ENCODE results near the gene ZFP57. TPM values are rescaled to one million over a fixed set of nuclear protein-coding genes. Genes with fewer than 3 reads are reported as not detected.

ZFP57 gene
- total RNA-seq = not detected
- polyA plus RNA-seq (ENCODE audit: insufficient read depth in 1 of 8, insufficient read length in 8 of 8, low replicate concordance in 1 of 8) = 1 to 10 TPM in 1 of 8 donors, under 1 TPM in 1, not detected in 6; 0.08 to 1.1 TPM
- long read RNA-seq, donor 1 = 0 reads
- long read RNA-seq, donor 2 = 0 reads
- long read RNA-seq, donor 3 = 0 reads
- long read RNA-seq, donor 4 = 0 reads
- long read RNA-seq, donor 5 = 0 reads
- long read RNA-seq, donor 6 = 0 reads
- long read RNA-seq, donor 7 = 0 reads
- long read RNA-seq, donor 8 = 0 reads
- long read RNA-seq, donor 9 = 0 reads
- long read RNA-seq, donor 10 = 0 reads
- long read RNA-seq, donor 11 = 0 reads

DNA sequence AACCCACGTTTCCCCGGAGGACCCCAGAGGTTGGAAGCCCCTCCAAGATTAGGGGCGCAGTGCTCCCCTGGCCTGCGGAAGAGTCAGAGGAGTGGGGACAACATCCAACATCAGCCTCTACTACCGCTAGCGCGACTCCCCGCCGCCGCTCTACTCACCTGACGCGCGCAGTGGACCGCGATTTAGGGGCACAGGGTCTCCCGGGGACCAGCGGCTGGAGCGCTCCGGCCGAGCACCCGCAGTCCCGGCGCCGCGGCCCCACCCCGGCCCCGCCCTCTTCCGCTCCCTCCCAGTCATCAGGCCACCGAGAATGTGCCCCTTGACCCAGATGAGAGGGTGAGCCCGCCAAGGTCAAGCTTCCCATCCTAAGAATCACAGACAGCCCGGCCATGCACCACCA is at the start of gene ZFP57:
ZFP57 (minus strand) TSS at position 249 of the 400 bp plus-strand sequence. CDS start 4,149 bp downstream, outside the sequence.
- H3K27ac ChIP-seq (ENCODE audit: low read length) = no peak within 1 kb of the TSS
- no peaks in the 10 kb centered on the region for H3K4me1 ChIP-seq (ENCODE audit: control insufficient read depth, insufficient read depth, low read length)
- H3K36me3 ChIP-seq (ENCODE audit: control insufficient read depth, insufficient read depth, low read length) = no peaks in the 10 kb centered on the region
- 58% methylated on average over 22 of the region's 31 CpGs for WGBS (ENCODE audit: insufficient coverage)
- H3K9me3 ChIP-seq (replicated peaks; ENCODE audit: control insufficient read depth, low read depth, low read length) = no peaks in the 10 kb centered on the region
- no peak for DNase-seq
- no peak within 1 kb of the TSS for H3K4me3 ChIP-seq (ENCODE audit: low read length)
- peaks cover 11% of the 10 kb centered on the region for H3K27me3 ChIP-seq (ENCODE audit: control insufficient read depth, insufficient read depth, low read length)

DNA sequence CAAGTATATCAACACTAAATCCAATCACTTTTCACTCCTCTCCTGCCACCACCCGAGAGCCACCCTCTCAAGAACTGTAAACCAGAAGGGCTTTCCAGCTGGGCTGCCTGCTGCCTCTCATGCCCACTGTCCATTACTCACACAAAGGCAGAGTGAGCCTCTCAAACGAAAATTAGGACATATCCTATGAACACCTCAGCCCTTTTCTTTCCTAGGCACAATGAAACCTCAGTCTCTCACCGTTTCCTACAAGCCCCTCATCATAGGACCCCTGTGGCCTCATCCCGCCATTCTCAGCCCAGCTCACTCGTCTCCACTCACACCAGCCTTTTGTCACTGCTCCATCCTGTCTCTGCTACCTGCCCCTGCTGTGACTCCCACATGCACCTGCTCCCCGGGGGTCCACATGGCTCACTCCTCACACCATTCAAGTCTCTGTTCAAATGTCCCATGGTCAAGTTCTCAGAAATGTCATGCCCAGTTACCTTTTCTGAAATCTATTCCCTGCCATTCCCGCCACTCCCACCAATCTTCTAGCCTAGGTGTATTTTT is 49.7 kb upstream of the ZFP57 start:
- Histone ChIP-seq H3K36me3 (ENCODE audit: control insufficient read depth, insufficient read depth, low read length) (no peaks in the 10 kb centered on the region), H3K9me3 (replicated peaks; ENCODE audit: control insufficient read depth, low read depth, low read length) (no peaks in the 10 kb centered on the region), H3K4me3 (ENCODE audit: low read length) (no peak overlapping the region), H3K27me3 (ENCODE audit: control insufficient read depth, insufficient read depth, low read length) (peaks cover 7% of the 10 kb centered on the region), H3K4me1 (ENCODE audit: control insufficient read depth, insufficient read depth, low read length) (no peaks in the 10 kb centered on the region), H3K27ac (ENCODE audit: low read length) (no peak overlapping the region)
- DNase-seq = no peak
- 37% methylated on average over 6 of the region's 7 CpGs for WGBS (ENCODE audit: insufficient coverage)

DNA sequence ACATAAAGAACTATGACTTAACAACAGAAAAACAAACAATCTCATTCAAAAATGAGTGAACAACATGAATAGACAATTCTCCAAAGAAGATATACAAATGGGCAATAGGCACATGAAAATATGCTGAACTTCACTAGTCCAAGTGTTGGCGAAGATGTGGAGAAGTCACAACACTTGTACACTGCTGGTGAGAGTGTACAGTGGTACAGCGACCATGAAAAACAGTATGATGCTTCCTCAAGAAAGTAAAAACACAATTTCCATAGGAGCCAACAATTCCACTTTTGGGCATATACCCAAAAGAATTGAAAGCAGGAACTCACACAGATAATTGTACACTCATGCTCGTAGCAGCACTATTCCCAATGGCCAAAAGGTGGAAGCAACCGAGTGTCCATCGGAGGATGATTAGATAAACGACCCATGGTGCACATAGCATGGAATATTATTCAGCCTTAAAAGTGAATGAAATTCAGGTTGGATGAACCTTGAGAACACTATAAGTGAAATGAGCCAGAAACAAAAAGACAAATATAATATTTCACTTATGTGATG is 48.9 kb upstream of the ZFP57 start:
- no peak overlapping the region for H3K4me3 ChIP-seq (ENCODE audit: low read length)
- H3K27me3 ChIP-seq (ENCODE audit: control insufficient read depth, insufficient read depth, low read length) = peaks cover 15% of the 10 kb centered on the region
- no peaks in the 10 kb centered on the region for H3K9me3 ChIP-seq (replicated peaks; ENCODE audit: control insufficient read depth, low read depth, low read length)
- DNase-seq = no peak
- no CpG with 5 or more reads among the region's 6 CpGs for WGBS (ENCODE audit: insufficient coverage)
- H3K4me1 ChIP-seq (ENCODE audit: control insufficient read depth, insufficient read depth, low read length) = peaks cover 3% of the 10 kb centered on the region
- no peak overlapping the region for H3K27ac ChIP-seq (ENCODE audit: low read length)
- no peaks in the 10 kb centered on the region for H3K36me3 ChIP-seq (ENCODE audit: control insufficient read depth, insufficient read depth, low read length)

DNA sequence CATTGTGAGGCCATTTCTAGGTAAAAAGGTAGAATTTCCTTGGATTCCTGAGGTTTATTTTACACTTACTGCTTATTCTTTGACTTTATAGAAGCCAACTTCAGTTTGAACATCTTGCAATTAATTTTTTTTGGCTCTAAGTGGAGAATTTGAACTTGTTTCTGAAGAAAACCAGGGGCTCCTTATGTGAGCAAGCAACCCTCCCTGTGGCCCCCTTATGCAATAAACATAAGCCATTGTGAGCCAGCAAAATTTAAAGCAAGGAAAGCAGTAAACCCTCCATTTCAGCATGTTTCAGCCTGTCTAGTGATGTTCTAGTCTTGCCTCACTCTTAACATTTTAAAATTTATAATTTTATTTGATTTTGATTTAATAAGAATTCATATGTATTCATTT is 47.9 kb upstream of the ZFP57 start:
- peaks cover 23% of the 10 kb centered on the region for H3K27me3 ChIP-seq (ENCODE audit: control insufficient read depth, insufficient read depth, low read length)
- no peaks in the 10 kb centered on the region for H3K36me3 ChIP-seq (ENCODE audit: control insufficient read depth, insufficient read depth, low read length)
- H3K9me3 ChIP-seq (replicated peaks; ENCODE audit: control insufficient read depth, low read depth, low read length) = no peaks in the 10 kb centered on the region
- H3K4me1 ChIP-seq (ENCODE audit: control insufficient read depth, insufficient read depth, low read length) = peaks cover 8% of the 10 kb centered on the region
- no peak overlapping the region for H3K27ac ChIP-seq (ENCODE audit: low read length)
- no peak overlapping the region for H3K4me3 ChIP-seq (ENCODE audit: low read length)
- DNase-seq = no peak

DNA sequence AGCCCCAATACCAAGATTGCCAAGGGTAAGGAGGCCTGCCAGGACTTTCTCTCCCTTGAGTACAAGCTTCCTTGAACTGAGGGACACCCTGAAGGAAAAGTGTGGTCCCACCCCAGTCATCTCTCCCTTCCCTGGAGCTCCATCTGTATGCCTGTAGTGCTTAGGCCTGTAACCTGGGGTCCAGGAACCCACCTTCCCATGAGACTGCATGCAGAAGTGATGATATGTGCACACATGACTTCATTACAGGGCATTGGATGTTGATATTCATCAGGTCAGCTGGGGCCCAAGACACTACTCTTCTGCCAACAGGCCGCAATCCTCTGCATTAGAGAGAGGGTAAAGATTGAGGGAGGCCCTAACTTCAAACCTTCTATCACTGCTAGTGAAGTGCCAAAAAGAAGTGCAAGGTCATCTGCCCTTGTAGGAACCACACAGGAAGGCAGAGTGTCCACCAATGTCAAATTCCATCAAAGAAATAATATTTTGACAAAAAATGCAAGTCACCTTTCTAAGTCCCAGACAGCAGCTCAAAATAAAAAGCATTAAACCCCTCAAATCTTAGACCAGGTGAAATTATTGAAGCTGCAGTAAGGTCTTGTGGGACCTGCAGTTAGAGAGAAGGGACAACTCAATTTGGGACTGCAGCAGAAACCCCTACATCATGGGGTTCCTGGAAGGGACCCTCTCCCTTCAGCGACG is 47.4 kb upstream of the ZFP57 start:
- Histone ChIP-seq H3K36me3 (ENCODE audit: control insufficient read depth, insufficient read depth, low read length) (no peaks in the 10 kb centered on the region), H3K4me3 (ENCODE audit: low read length) (no peak overlapping the region), H3K9me3 (replicated peaks; ENCODE audit: control insufficient read depth, low read depth, low read length) (no peaks in the 10 kb centered on the region), H3K4me1 (ENCODE audit: control insufficient read depth, insufficient read depth, low read length) (peaks cover 13% of the 10 kb centered on the region), H3K27ac (ENCODE audit: low read length) (no peak overlapping the region), H3K27me3 (ENCODE audit: control insufficient read depth, insufficient read depth, low read length) (peaks cover 27% of the 10 kb centered on the region)
- no peak for DNase-seq
- WGBS (ENCODE audit: insufficient coverage) = no CpG with 5 or more reads among the region's 3 CpGs

DNA sequence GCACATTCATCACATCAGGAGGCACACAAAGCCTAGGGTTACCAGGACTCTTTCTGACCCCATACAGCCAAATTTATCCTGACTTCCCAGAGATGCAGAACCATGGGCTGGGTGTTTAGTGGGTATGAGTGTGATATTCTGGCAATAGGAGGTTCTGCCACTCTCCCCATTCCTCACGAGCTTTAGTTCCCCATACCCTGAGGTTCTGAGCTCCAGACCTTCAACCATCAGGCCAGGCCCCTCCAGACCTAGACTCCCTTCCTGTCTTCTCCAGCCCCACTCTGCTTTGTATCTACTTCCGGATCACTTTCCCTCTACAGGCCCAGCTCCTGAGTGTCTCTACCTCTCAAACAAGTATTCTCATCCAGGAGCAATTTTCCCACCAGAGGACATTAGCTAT is 46.7 kb upstream of the ZFP57 start:
- H3K36me3 ChIP-seq (ENCODE audit: control insufficient read depth, insufficient read depth, low read length) = no peaks in the 10 kb centered on the region
- H3K27ac ChIP-seq (ENCODE audit: low read length) = no peak overlapping the region
- peaks cover 17% of the 10 kb centered on the region for H3K4me1 ChIP-seq (ENCODE audit: control insufficient read depth, insufficient read depth, low read length)
- H3K4me3 ChIP-seq (ENCODE audit: low read length) = no peak overlapping the region
- no CpG with 5 or more reads among the region's 2 CpGs for WGBS (ENCODE audit: insufficient coverage)
- H3K27me3 ChIP-seq (ENCODE audit: control insufficient read depth, insufficient read depth, low read length) = peaks cover 33% of the 10 kb centered on the region
- no peak for DNase-seq
- no peaks in the 10 kb centered on the region for H3K9me3 ChIP-seq (replicated peaks; ENCODE audit: control insufficient read depth, low read depth, low read length)

DNA sequence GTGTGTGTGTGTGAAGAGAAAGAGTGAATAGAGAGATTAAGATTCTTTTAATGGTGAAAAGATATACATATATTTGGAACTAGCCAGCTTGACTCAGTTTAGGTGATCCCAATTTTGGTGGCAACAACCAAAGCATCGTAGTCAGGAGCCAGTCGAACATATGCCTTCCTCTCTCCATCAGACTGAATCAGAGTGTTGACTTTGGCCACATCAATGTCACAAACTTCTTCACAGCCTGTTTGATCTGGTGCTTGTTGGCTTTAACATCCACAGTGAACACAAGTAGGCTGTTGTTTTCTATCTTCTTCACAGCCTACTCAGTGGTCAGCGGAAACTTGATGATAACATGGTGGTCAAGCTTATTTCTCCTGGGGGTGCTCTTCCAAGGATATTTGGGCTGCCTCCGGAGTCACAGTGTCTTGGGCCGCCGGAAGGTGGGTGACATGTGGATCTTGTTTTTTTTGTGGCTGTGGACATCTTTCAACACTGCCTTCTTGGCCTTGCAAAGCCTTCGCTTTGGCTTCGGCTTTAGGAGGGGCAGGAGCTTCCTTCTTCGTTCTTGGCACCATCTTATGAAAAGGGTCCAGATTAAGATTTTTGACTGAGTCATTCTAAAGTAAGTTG is 45.7 kb upstream of the ZFP57 start:
- Histone ChIP-seq H3K27me3 (ENCODE audit: control insufficient read depth, insufficient read depth, low read length) (peaks cover 37% of the 10 kb centered on the region), H3K27ac (ENCODE audit: low read length) (no peak overlapping the region), H3K36me3 (ENCODE audit: control insufficient read depth, insufficient read depth, low read length) (no peaks in the 10 kb centered on the region), H3K9me3 (replicated peaks; ENCODE audit: control insufficient read depth, low read depth, low read length) (no peaks in the 10 kb centered on the region), H3K4me1 (ENCODE audit: control insufficient read depth, insufficient read depth, low read length) (peaks cover 17% of the 10 kb centered on the region), H3K4me3 (ENCODE audit: low read length) (no peak overlapping the region)
- no peak for DNase-seq
- WGBS (ENCODE audit: insufficient coverage) = 86% methylated on average over 5 of the region's 9 CpGs

DNA sequence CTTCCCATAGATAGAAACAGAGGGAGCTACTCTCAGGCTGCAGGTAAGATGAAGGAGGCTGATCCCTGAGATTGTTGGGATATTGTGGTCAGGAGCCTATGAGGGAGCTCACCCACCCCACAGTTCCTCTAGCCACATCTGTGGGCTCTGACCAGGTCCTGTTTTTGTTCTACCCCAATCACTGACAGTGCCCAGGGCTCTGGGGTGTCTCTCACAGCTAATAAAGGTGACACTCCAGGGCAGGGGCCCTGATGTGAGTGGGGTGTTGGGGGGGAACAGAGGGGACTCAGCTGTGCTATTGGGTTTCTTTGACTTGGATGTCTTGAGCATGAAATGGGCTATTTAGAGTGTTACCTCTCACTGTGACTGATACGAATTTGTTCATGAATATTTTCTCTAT is 45.0 kb upstream of the ZFP57 start:
- Histone ChIP-seq H3K4me3 (ENCODE audit: low read length) (no peak overlapping the region), H3K27ac (ENCODE audit: low read length) (no peak overlapping the region), H3K36me3 (ENCODE audit: control insufficient read depth, insufficient read depth, low read length) (no peaks in the 10 kb centered on the region), H3K27me3 (ENCODE audit: control insufficient read depth, insufficient read depth, low read length) (peaks cover 40% of the 10 kb centered on the region), H3K4me1 (ENCODE audit: control insufficient read depth, insufficient read depth, low read length) (peaks cover 17% of the 10 kb centered on the region), H3K9me3 (replicated peaks; ENCODE audit: control insufficient read depth, low read depth, low read length) (no peaks in the 10 kb centered on the region)
- DNase-seq = no peak
- WGBS (ENCODE audit: insufficient coverage) = no CpG with 5 or more reads among the region's 1 CpG

DNA sequence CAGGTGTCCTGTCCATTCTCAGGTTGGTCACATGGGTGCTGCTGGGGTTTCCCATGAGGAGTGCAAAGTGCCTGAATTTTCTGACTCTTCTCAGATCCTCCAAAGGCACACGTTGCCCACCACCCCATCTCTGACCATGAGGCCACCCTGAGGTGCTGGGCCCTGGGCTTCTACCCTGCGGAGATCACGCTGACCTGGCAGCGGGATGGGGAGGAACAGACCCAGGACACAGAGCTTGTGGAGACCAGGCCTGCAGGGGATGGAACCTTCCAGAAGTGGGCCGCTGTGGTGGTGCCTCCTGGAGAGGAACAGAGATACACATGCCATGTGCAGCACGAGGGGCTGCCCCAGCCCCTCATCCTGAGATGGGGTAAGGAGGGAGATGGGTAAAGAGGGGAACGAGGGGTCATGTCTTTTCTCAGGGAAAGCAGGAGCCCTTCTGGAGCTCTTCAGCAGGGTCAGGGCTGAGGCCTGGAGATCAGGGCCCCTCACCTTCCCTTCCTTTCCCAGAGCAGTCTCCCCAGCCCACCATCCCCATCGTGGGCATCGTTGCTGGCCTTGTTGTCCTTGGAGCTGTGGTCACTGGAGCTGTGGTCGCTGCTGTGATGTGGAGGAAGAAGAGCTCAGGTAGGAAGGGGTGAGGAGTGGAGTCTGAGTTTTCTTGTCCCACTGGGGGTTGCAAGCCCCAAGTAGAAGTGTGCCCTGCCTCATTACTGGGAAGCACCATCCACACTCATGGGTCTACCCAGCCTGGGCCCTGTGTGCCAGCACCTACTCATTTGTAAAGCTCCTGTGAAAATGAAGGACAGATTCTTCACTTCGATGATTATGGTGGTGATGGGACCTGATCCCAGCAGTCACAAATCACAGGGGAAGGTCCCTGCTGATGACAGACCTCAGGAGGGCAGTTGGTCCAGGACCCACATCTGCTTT is 44.3 kb upstream of the ZFP57 start:
- WGBS (ENCODE audit: insufficient coverage) = 76% methylated on average over 5 of the region's 11 CpGs
- DNase-seq = no peak
- H3K4me1 ChIP-seq (ENCODE audit: control insufficient read depth, insufficient read depth, low read length) = peaks cover 17% of the 10 kb centered on the region
- no peaks in the 10 kb centered on the region for H3K9me3 ChIP-seq (replicated peaks; ENCODE audit: control insufficient read depth, low read depth, low read length)
- H3K27ac ChIP-seq (ENCODE audit: low read length) = no peak overlapping the region
- peaks cover 45% of the 10 kb centered on the region for H3K27me3 ChIP-seq (ENCODE audit: control insufficient read depth, insufficient read depth, low read length)
- no peak overlapping the region for H3K4me3 ChIP-seq (ENCODE audit: low read length)
- H3K36me3 ChIP-seq (ENCODE audit: control insufficient read depth, insufficient read depth, low read length) = no peaks in the 10 kb centered on the region
